Adrenal gland (tissue), 12 donors: ENCODE measurements around the gene DNAH6. TPM values are rescaled to one million over a fixed set of nuclear protein-coding genes. Genes with fewer than 3 reads are reported as not detected.
A peak's percentile ranks its signal among the peaks of the same experiment; 100 is the strongest.

ENCODE experiments used
- DNase-seq, 7 donors: peaks; one replicate each; pipeline ENCODE4 v3.0.0-alpha.2; 2019 to 2020
- H3K27ac ChIP-seq, 5 donors: fragments of 200-600 bp; sonication (generic) in 4 of 5; 1 replicate in 3 of 5; 2 replicates in 2 of 5; pipeline versions ENCODE4 v1.5.1 to v1.8.0; 2016 to 2020; ENCODE audit warnings: mild to moderate bottlenecking in 1 of 5
- H3K27me3 ChIP-seq: fragments of 200-600 bp; 2 replicates; pipeline ENCODE4 v1.8.0; 2021
- H3K36me3 ChIP-seq, 2 donors: fragments of 200-600 bp; replicated peaks in 1 of 2; 1 replicate in 1 of 2; 2 replicates in 1 of 2; pipeline versions ENCODE4 v1.5.1 to v1.8.0; 2018 to 2022
- H3K4me1 ChIP-seq, 2 donors: fragments of 200-600 bp; replicated peaks in 1 of 2; 1 replicate in 1 of 2; 2 replicates in 1 of 2; pipeline versions ENCODE4 v1.5.1 to v1.8.0; 2018 to 2021
- H3K4me3 ChIP-seq, 4 donors: fragments of 200-600 bp; sonication (generic) in 3 of 4; one replicate each; pipeline ENCODE4 v1.5.1; 2016 to 2018
- H3K9me3 ChIP-seq, 3 donors: fragments of 200-600 bp; sonication (generic) in 1 of 3; replicated peaks in 1 of 3; 1 replicate in 2 of 3; 2 replicates in 1 of 3; pipeline versions ENCODE4 v1.5.1 to v1.8.0; 2016 to 2021
- CTCF ChIP-seq, 6 experiments: fragments of 450-650 bp in 4 of 6; fragments of 200-600 bp in 2 of 6; sonication (generic) in 1 of 6; IDR thresholded peaks; 1 replicate in 5 of 6; 2 replicates in 1 of 6; pipeline versions ENCODE4 v1.5.1 to v1.8.0; 2016 to 2021; ENCODE audit warnings: antibody characterized with exemption in 6 of 6, mild to moderate bottlenecking in 2 of 6, moderate library complexity in 1 of 6
- POLR2A ChIP-seq, 2 donors: fragments of 450-650 bp; IDR thresholded peaks; one replicate each; pipeline ENCODE4 v1.6.1; 2017; ENCODE audit warnings: antibody characterized with exemption in 2 of 2, mild to moderate bottlenecking in 2 of 2, moderate library complexity in 1 of 2
- WGBS, 4 donors: extraction: QIAGEN DNeasy Blood & Tissue Kit in 2 of 4; methylation state at CpG; one replicate each; pipeline versions ENCODE4 v1.1.5 to v1.1.7; 2013 to 2017; 5-methylcytosine and 5-hydroxymethylcytosine counted together
- intact Hi-C, 2 donors: fragments of 100-400 bp; cut with DNase I; formaldehyde crosslinking; loops; one replicate each; pipeline versions ENCODE4 v1.14.1 to v1.15.0; 2022 to 2023
- polyA plus RNA-seq, 3 donors: library from polyadenylated mRNA; stranded (reverse); fragments of 200-250 nt in 2 of 3; fragments of 350-450 nt in 1 of 3; fragmentation: Illumina TruSeq in 1 of 3; extraction: RNeasy Lipid Tissue Mini Kit (QIAGEN cat#74804) in 1 of 3; gene quantifications; one replicate each; pipeline ENCODE4 v1.2.3, GENCODE V29; 2013 to 2014
- total RNA-seq, 9 donors: library from RNA; depleted of rRNA in 4 of 9; stranded (reverse); fragments of >200 nt in 4 of 9; fragments of 120-200 nt in 1 of 9; fragmentation: NEBNext Ultra II Directional in 1 of 9; extraction: Animal tissue kit (Norgen Biotek cat#: 25700) in 1 of 9; gene quantifications; one replicate each; pipeline versions ENCODE4 v1.1.0 to v1.2.4, GENCODE V29; 2013 to 2023
- donor health status: healthy with polysubstance abuse.
- donor health status: Bipolar disorder and iron deficiency.
- donor health status: DM: yes; HTN: yes; CAD: no.
- donor health status: DM: no; HTN: no; CAD: no.
- donor health status: DM: no; HTN: no; CAD: no.
- donor health status: DM: yes; HTN: yes; CAD: no.

DNAH6 gene
- total and polyA plus RNA-seq, 12 donors, result 0.06 to 0.74 (median 0.28) TPM

GRCh38 chr2:84823788-84824187 lies 307.5 kb downstream of the DNAH6 start:
- no peaks in the 10 kb centered on the region for H3K4me1 ChIP-seq
- no peaks in the 10 kb centered on the region for H3K27me3 ChIP-seq
- H3K36me3 ChIP-seq, result no peaks in the 10 kb centered on the region
- intact Hi-C loops, result no loop called here
- H3K27ac ChIP-seq, result no peak overlapping the region
- TF ChIP-seq POLR2A (IDR thresholded peaks at IDR 0.05) (no peak), CTCF (IDR thresholded peaks at IDR 0.05) (no peak)
- H3K9me3 ChIP-seq, result no peaks in the 10 kb centered on the region
- WGBS, 4 donors, result 88 to 94% (median 92%) methylated on average over 20 to 21 of the region's 21 CpGs
- H3K4me3 ChIP-seq, result no peak overlapping the region
- no peak for DNase-seq

GRCh38 chr2:84827978-84828575 lies 311.8 kb downstream of the DNAH6 start:
- Histone ChIP-seq H3K9me3 (no peaks in the 10 kb centered on the region), H3K27ac (no peak overlapping the region), H3K36me3 (no peaks in the 10 kb centered on the region), H3K4me1 (no peaks in the 10 kb centered on the region), H3K27me3 (no peaks in the 10 kb centered on the region), H3K4me3 (no peak overlapping the region)
- WGBS, 4 donors, result 63 to 83% (median 75%) methylated on average over 2 of the region's 2 CpGs
- intact Hi-C loops, result no loop called here
- TF ChIP-seq CTCF (IDR thresholded peaks at IDR 0.05) (no peak), POLR2A (IDR thresholded peaks at IDR 0.05) (no peak)
- no peak for DNase-seq

GRCh38 chr2:84829693-84830092 lies 313.4 kb downstream of the DNAH6 start:
- 71 to 94% (median 87%) methylated on average over 2 of the region's 2 CpGs for WGBS, 4 donors
- Histone ChIP-seq H3K27ac (peak overlapping the region in 1 of 5 donors; percentile 52), H3K4me1 (no peaks in the 10 kb centered on the region), H3K9me3 (no peaks in the 10 kb centered on the region), H3K27me3 (no peaks in the 10 kb centered on the region), H3K36me3 (no peaks in the 10 kb centered on the region), H3K4me3 (no peak overlapping the region)
- no peak for DNase-seq
- TF ChIP-seq POLR2A (IDR thresholded peaks at IDR 0.05) (no peak), CTCF (IDR thresholded peaks at IDR 0.05) (no peak)
- intact Hi-C loops, result no loop called here

GRCh38 chr2:84830095-84830494 lies 313.8 kb downstream of the DNAH6 start:
- TF ChIP-seq CTCF (IDR thresholded peaks at IDR 0.05) (no peak), POLR2A (IDR thresholded peaks at IDR 0.05) (no peak)
- intact Hi-C loops, result no loop called here
- peak overlapping the region in 1 of 5 donors; percentile 52 for H3K27ac ChIP-seq
- H3K36me3 ChIP-seq, result no peaks in the 10 kb centered on the region
- no peaks in the 10 kb centered on the region for H3K9me3 ChIP-seq
- WGBS, 4 donors, result 53 to 56% (median 56%) methylated on average over 11 of the region's 11 CpGs
- DNase-seq, result peak; percentile 26 to 67 (median 41)
- H3K4me3 ChIP-seq, result no peak overlapping the region
- H3K27me3 ChIP-seq, result no peaks in the 10 kb centered on the region
- no peaks in the 10 kb centered on the region for H3K4me1 ChIP-seq
